HG03432 (cell line): ENCODE data around the gene FAM81B.

ENCODE experiments used
- ATAC-seq: cut with Tn5 transposase; IDR thresholded peaks from one replicate; pipeline ENCODE4 v1.9.1; 2021; ENCODE audit warnings: mild to moderate bottlenecking, moderate library complexity; ENCODE audit not compliant: unreplicated experiment

FAM81B gene

DNA sequence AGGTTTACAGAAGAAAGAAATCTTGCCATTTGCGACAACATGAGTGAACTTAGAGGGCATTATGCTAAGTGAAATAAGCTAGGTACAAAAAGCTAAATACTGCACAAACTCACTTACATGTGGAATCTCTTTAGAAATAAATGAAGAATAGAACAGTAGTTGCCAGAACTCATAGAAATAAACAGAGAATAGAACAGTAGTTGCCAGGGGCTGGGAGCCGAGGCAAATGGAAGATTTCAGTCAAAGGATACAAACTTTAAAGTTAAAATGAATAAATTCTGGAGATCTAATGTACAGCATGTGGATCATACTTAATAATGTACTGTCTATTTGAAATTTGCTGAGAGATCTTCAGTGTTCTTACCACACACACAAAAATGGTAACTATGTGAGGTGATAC lies 63.4 kb downstream of the FAM81B start:
- no peak for ATAC-seq

GRCh38 chr5:95460665-95461064 lies 69.5 kb downstream of the FAM81B start:
- ATAC-seq = no peak

DNA sequence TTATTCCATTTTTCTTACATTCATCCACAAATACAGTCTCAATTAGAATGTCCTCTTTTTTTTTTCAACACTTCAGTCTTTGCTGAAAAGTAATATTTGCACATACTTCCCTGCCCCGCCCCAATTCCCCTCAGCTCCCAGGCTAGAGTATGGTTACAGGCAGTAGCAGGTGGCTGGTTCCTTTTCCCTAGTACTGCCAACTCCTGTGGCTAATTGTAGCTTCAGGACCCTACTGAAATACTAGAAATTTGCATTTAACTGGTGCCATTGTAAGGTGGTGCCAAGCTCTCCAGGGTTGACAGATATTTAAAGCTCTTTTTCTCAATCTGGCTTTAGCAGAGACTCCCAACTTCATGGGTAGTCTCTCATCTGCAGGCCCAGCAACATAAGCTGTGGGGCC lies 80.3 kb downstream of the FAM81B start:
- ATAC-seq = no peak

DNA sequence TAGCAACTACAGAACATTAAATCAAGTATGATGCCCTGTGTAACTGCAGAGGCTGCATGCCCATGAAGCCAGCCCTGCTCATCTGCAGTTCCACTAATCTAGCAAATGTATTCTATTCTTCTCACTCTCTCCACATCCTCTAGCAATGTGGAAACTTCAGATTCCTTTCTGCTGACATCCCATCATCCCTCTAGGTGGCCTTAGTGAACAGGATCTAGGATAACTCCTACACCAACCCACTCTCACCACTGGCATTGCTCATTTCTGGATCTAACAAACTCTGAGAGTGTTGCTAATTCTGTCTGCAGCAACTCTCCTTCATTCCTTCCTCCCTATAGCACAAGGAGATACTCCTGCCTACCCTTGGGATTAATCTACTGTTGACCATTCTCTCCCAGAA lies 80.8 kb downstream of the FAM81B start:
- no peak for ATAC-seq

DNA sequence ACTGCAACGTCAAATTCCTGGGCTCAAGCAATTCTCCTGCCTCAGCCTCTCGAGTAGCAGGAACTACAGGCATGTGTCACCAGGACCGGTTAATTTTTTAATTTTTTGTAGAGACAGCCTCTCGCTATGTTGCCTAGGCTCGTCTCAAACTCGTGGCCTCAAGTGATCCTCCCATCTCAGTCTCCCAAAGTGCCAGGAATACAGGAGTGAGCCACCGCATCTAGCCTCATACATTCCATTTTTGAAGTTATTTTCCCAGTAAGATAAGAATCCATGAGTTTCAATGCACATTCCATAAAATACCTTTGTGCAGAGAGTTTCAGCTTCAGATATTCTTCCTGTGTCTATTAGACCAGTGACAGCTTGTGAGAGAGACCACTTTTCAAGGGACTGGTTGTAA lies 93.3 kb downstream of the FAM81B start:
- ATAC-seq = no peak

DNA sequence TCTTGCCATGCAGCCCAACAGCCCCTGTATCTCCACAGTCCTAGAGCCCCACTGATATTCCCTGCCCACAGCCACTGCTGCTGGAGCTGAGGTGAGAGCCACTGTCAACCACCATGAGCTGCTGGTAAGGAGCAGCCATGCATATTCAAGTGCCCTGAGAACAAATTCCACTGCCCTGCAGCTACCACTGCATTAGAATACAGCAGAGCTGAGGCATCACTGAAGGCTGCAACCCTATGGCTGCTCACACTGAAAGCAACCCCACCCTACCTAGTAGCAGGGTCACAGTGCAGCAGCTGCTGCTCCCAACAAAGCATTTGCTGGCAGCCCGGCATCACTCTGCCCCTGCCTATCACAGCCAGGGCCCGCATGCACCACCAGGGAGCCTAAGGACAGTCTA lies 95.0 kb downstream of the FAM81B start:
- ATAC-seq = no peak

- ATAC-seq = no peak
Observed at GRCh38 chr5:95487880-95488279, 96.7 kb downstream of the FAM81B start.
